NT2/D1 (cell line): Measurements from ENCODE around the gene KRTCAP3.
A peak's percentile ranks its signal among the peaks of the same experiment; 100 is the strongest.

ENCODE experiments used
- DNase-seq: peaks from one replicate; pipeline ENCODE4 v3.0.0-alpha.2; 2011; ENCODE audit warnings: low read depth, low spot score
- H3K27me3 ChIP-seq: 2 replicates; pipeline ENCODE4 v1.6.0; 2011; ENCODE audit warnings: mild to moderate bottlenecking; ENCODE audit not compliant: insufficient read length, insufficient read depth
- H3K36me3 ChIP-seq: 2 replicates; pipeline ENCODE4 v1.6.1; 2011; ENCODE audit warnings: mild to moderate bottlenecking, low read length, mixed read lengths; ENCODE audit not compliant: insufficient read depth, insufficient read length
- H3K4me1 ChIP-seq: 2 replicates; pipeline ENCODE4 v1.5.1; 2011; ENCODE audit not compliant: insufficient read depth, insufficient read length
- H3K4me3 ChIP-seq: 2 replicates; pipeline ENCODE4 v1.5.1; 2011; ENCODE audit warnings: low read depth; ENCODE audit not compliant: insufficient read length
- H3K9ac ChIP-seq: 2 replicates; pipeline ENCODE4 v1.6.0; 2011; ENCODE audit warnings: low read depth; ENCODE audit not compliant: insufficient read length
- H3K9me3 ChIP-seq: 2 replicates; pipeline ENCODE4 v1.5.1; 2011; ENCODE audit warnings: mild to moderate bottlenecking, low read length; ENCODE audit not compliant: insufficient read depth
- SUZ12 ChIP-seq: IDR thresholded peaks from 2 replicates; pipeline ENCODE4 v1.6.1; 2011; ENCODE audit not compliant: insufficient read length, insufficient read depth; ENCODE audit errors: extremely low read depth
- YY1 ChIP-seq: IDR thresholded peaks from 2 replicates; pipeline ENCODE4 v1.6.1; 2011; ENCODE audit not compliant: insufficient read length, insufficient read depth
- ZNF274 ChIP-seq: IDR thresholded peaks from 2 replicates; pipeline ENCODE4 v1.6.1; 2011; ENCODE audit warnings: mild to moderate bottlenecking, low read depth, low read length

Gene KRTCAP3

GRCh38 chr2:27441958-27442919 lies at the start of gene KRTCAP3:
TSS of gene KRTCAP3 (plus strand) at chr2:27442381. CDS start at chr2:27442413, 32 bp downstream.
- Histone ChIP-seq H3K4me3 (peak within 1 kb of the TSS; percentile 38), H3K36me3 (peaks cover 62% of the 10 kb centered on the region), H3K27me3 (no peaks in the 10 kb centered on the region), H3K4me1 (peaks cover 2% of the 10 kb centered on the region), H3K9me3 (no peaks in the 10 kb centered on the region), H3K9ac (peak within 1 kb of the TSS; percentile 58)
- peak; percentile 78 for DNase-seq
- TF ChIP-seq YY1 (no peak), ZNF274 (no peak), SUZ12 (no peak)

GRCh38 chr2:27393225-27393624 lies 49.0 kb upstream of the KRTCAP3 start:
- no peaks in the 10 kb centered on the region for H3K27me3 ChIP-seq
- peaks cover 18% of the 10 kb centered on the region for H3K36me3 ChIP-seq
- DNase-seq, result no peak
- H3K9ac ChIP-seq, result no peak overlapping the region
- TF ChIP-seq SUZ12 (no peak), YY1 (no peak), ZNF274 (no peak)
- H3K9me3 ChIP-seq, result no peaks in the 10 kb centered on the region
- no peaks in the 10 kb centered on the region for H3K4me1 ChIP-seq
- no peak overlapping the region for H3K4me3 ChIP-seq

GRCh38 chr2:27398962-27399361 lies 43.2 kb upstream of the KRTCAP3 start:
- Histone ChIP-seq H3K27me3 (no peaks in the 10 kb centered on the region), H3K9me3 (no peaks in the 10 kb centered on the region), H3K9ac (no peak overlapping the region), H3K4me1 (peaks cover 2% of the 10 kb centered on the region), H3K4me3 (no peak overlapping the region), H3K36me3 (peaks cover 13% of the 10 kb centered on the region)
- no peak for TF ChIP-seq SUZ12
- no peak for TF ChIP-seq ZNF274
- no peak for TF ChIP-seq YY1
- DNase-seq, result no peak

- TF ChIP-seq ZNF274 (no peak), SUZ12 (no peak), YY1 (no peak)
- Histone ChIP-seq H3K4me1 (peaks cover 2% of the 10 kb centered on the region), H3K9ac (no peak overlapping the region), H3K9me3 (no peaks in the 10 kb centered on the region), H3K27me3 (no peaks in the 10 kb centered on the region), H3K4me3 (no peak overlapping the region), H3K36me3 (peaks cover 15% of the 10 kb centered on the region)
- DNase-seq, result no peak
These were observed 41.6 kb upstream of the KRTCAP3 start for GRCh38 chr2:27400348-27401135.

- peak overlapping the region; percentile 95 for H3K9ac ChIP-seq
- peak overlapping the region; percentile 93 for H3K4me3 ChIP-seq
- no peaks in the 10 kb centered on the region for H3K4me1 ChIP-seq
- TF ChIP-seq YY1 (no peak), SUZ12 (no peak), ZNF274 (no peak)
- peak; percentile 64 for DNase-seq
- no peaks in the 10 kb centered on the region for H3K27me3 ChIP-seq
- H3K9me3 ChIP-seq, result no peaks in the 10 kb centered on the region
- peaks cover 13% of the 10 kb centered on the region for H3K36me3 ChIP-seq
These were observed 34.2 kb upstream of the KRTCAP3 start for GRCh38 chr2:27407798-27408491.

- Histone ChIP-seq H3K4me3 (peak overlapping the region; percentile 93), H3K4me1 (no peaks in the 10 kb centered on the region), H3K36me3 (peaks cover 13% of the 10 kb centered on the region), H3K27me3 (no peaks in the 10 kb centered on the region), H3K9me3 (no peaks in the 10 kb centered on the region), H3K9ac (peak overlapping the region; percentile 95)
- TF ChIP-seq SUZ12 (no peak), ZNF274 (no peak), YY1 (no peak)
- no peak for DNase-seq
These were observed 33.4 kb upstream of the KRTCAP3 start for GRCh38 chr2:27408601-27409320.
